Trophoblast cell (in vitro differentiated cells and primary cell): ENCODE measurements around the gene CEBPA.
A peak's percentile ranks its signal among the peaks of the same experiment; 100 is the strongest.

Experiments
- DNase-seq, 2 donors: peaks; one replicate each; pipeline ENCODE4 v3.0.0-alpha.2; 2016
- H2AFZ ChIP-seq: 2 replicates; pipeline ENCODE4 v1.6.1; 2013; ENCODE audit warnings: low read length, moderate library complexity, mild to moderate bottlenecking; ENCODE audit not compliant: insufficient read depth, poor library complexity
- H2AK5ac ChIP-seq: 2 replicates; pipeline ENCODE4 v1.6.1; 2013; ENCODE audit warnings: mild to moderate bottlenecking, low read length
- H2BK120ac ChIP-seq: 2 replicates; pipeline ENCODE4 v1.6.1; 2013; ENCODE audit warnings: low read length, mild to moderate bottlenecking, moderate library complexity; ENCODE audit not compliant: insufficient read depth, poor library complexity
- H2BK12ac ChIP-seq: 2 replicates; pipeline ENCODE4 v1.6.1; 2013; ENCODE audit warnings: mild to moderate bottlenecking, low read length, moderate library complexity
- H2BK5ac ChIP-seq: 2 replicates; pipeline ENCODE4 v1.6.1; 2013; ENCODE audit warnings: low read length, low read depth, moderate library complexity, mild to moderate bottlenecking; ENCODE audit not compliant: poor library complexity
- H3K14ac ChIP-seq: 2 replicates; pipeline ENCODE4 v1.6.1; 2013; ENCODE audit warnings: mild to moderate bottlenecking, low read length
- H3K18ac ChIP-seq: 2 replicates; pipeline ENCODE4 v1.6.1; 2013; ENCODE audit warnings: mild to moderate bottlenecking, low read length
- H3K23ac ChIP-seq: 2 replicates; pipeline ENCODE4 v1.6.1; 2013; ENCODE audit warnings: low read length
- H3K27ac ChIP-seq: 2 replicates; pipeline ENCODE4 v1.5.1; 2013; ENCODE audit warnings: low read depth, mild to moderate bottlenecking, inconsistent platforms, low read length, moderate library complexity
- H3K27me3 ChIP-seq: 2 replicates; pipeline ENCODE4 v1.6.1; 2013; ENCODE audit warnings: inconsistent platforms, mild to moderate bottlenecking, low read length, moderate library complexity; ENCODE audit not compliant: insufficient read depth
- H3K36me3 ChIP-seq, 2 experiments: 1 replicate in 1 of 2; 2 replicates in 1 of 2; pipeline ENCODE4 v1.6.1; 2013; ENCODE audit warnings: low read length in 2 of 2, mild to moderate bottlenecking in 2 of 2, moderate library complexity in 1 of 2; ENCODE audit not compliant: insufficient read depth in 2 of 2, control insufficient read depth in 1 of 2
- H3K4ac ChIP-seq: 2 replicates; pipeline ENCODE4 v1.6.1; 2013; ENCODE audit warnings: low read depth, mild to moderate bottlenecking, low read length, moderate library complexity
- H3K4me1 ChIP-seq, 2 experiments: 1 replicate in 1 of 2; 2 replicates in 1 of 2; pipeline ENCODE4 v1.6.1; 2013; ENCODE audit warnings: low read length in 2 of 2, mild to moderate bottlenecking in 2 of 2, moderate library complexity in 1 of 2; ENCODE audit not compliant: insufficient read depth in 2 of 2, control insufficient read depth in 1 of 2
- H3K4me2 ChIP-seq: 2 replicates; pipeline ENCODE4 v1.6.1; 2013; ENCODE audit warnings: inconsistent platforms, mild to moderate bottlenecking, low read length, moderate library complexity
- H3K4me3 ChIP-seq: 2 replicates; pipeline ENCODE4 v1.5.1; 2013; ENCODE audit warnings: mild to moderate bottlenecking, low read depth, low read length, inconsistent platforms
- H3K79me1 ChIP-seq: one replicate; pipeline ENCODE4 v1.6.1; 2013; ENCODE audit warnings: low read length
- H3K79me2 ChIP-seq: 2 replicates; pipeline ENCODE4 v1.6.1; 2013; ENCODE audit warnings: low read length, mild to moderate bottlenecking; ENCODE audit not compliant: control insufficient read depth, insufficient read depth, poor library complexity
- H3K9ac ChIP-seq: 2 replicates; pipeline ENCODE4 v1.6.1; 2013; ENCODE audit warnings: mild to moderate bottlenecking, low read length
- H3K9me3 ChIP-seq: 2 replicates; pipeline ENCODE4 v1.6.1; 2013; ENCODE audit warnings: low read depth, mild to moderate bottlenecking, control low read depth, inconsistent platforms, low read length; ENCODE audit not compliant: insufficient read depth
- H4K12ac ChIP-seq: 2 replicates; pipeline ENCODE4 v1.6.1; 2013; ENCODE audit warnings: low read depth, mild to moderate bottlenecking, low read length, moderate library complexity
- H4K8ac ChIP-seq: 2 replicates; pipeline ENCODE4 v1.6.1; 2013; ENCODE audit warnings: low read depth, mild to moderate bottlenecking, low read length, moderate library complexity
- H4K91ac ChIP-seq: one replicate; pipeline ENCODE4 v1.6.1; 2013; ENCODE audit warnings: low read depth, mild to moderate bottlenecking, low read length, moderate library complexity
- WGBS: extraction: QIAGEN DNeasy Blood & Tissue Kit; methylation state at CpG from one replicate; pipeline ENCODE4 v1.1.7; 2013; ENCODE audit warnings: missing lambda C conversion rate; ENCODE audit not compliant: insufficient read length, insufficient coverage; ENCODE audit errors: extremely low coverage; 5-methylcytosine and 5-hydroxymethylcytosine counted together

The CEBPA gene

GRCh38 chr19:33288666-33289065, 13.7 kb downstream of the CEBPA start:
- no peak overlapping the region for H2AFZ ChIP-seq
- no peak overlapping the region for H2BK12ac ChIP-seq
- H3K4me1 ChIP-seq, result peaks cover 45 to 54% of the 10 kb centered on the region in 2 experiments
- H3K4me2 ChIP-seq, result no peak overlapping the region
- H3K79me2 ChIP-seq, result peaks cover 1% of the 10 kb centered on the region
- no peak overlapping the region for H3K4me3 ChIP-seq
- H3K27ac ChIP-seq, result no peak overlapping the region
- H2BK120ac ChIP-seq, result no peak overlapping the region
- no peak overlapping the region for H4K8ac ChIP-seq
- no peak overlapping the region for H4K12ac ChIP-seq
- DNase-seq, result no peak
- H3K79me1 ChIP-seq, result peaks cover 29% of the 10 kb centered on the region
- no peak overlapping the region for H3K23ac ChIP-seq
- H3K36me3 ChIP-seq, result no peaks in the 10 kb centered on the region
- no peak overlapping the region for H4K91ac ChIP-seq
- H3K14ac ChIP-seq, result no peak overlapping the region
- no peak overlapping the region for H3K4ac ChIP-seq
- H2AK5ac ChIP-seq, result no peak overlapping the region
- no peak overlapping the region for H2BK5ac ChIP-seq
- H3K9ac ChIP-seq, result no peak overlapping the region
- no peaks in the 10 kb centered on the region for H3K9me3 ChIP-seq
- H3K27me3 ChIP-seq, result no peaks in the 10 kb centered on the region
- no peak overlapping the region for H3K18ac ChIP-seq
- no CpG with 5 or more reads among the region's 1 CpG for WGBS

- Histone ChIP-seq H3K4me3 (no peak overlapping the region), H3K36me3 (no peaks in the 10 kb centered on the region), H3K23ac (no peak overlapping the region), H4K91ac (no peak overlapping the region), H3K9me3 (no peaks in the 10 kb centered on the region), H3K14ac (no peak overlapping the region), H3K27ac (no peak overlapping the region), H3K9ac (no peak overlapping the region), H2AFZ (no peak overlapping the region), H3K79me2 (peaks cover 1% of the 10 kb centered on the region), H4K8ac (no peak overlapping the region), H3K4ac (no peak overlapping the region), H2BK12ac (no peak overlapping the region), H2BK5ac (no peak overlapping the region), H3K4me2 (no peak overlapping the region), H3K27me3 (no peaks in the 10 kb centered on the region), H2BK120ac (no peak overlapping the region), H3K18ac (no peak overlapping the region), H2AK5ac (no peak overlapping the region), H4K12ac (no peak overlapping the region), H3K4me1 (peaks cover 40 to 48% of the 10 kb centered on the region in 2 experiments), H3K79me1 (peaks cover 23% of the 10 kb centered on the region)
- no peak for DNase-seq
Measured at GRCh38 chr19:33287927-33288326, 14.4 kb downstream of the CEBPA start.

GRCh38 chr19:33287438-33287837, 14.9 kb downstream of the CEBPA start:
- H2BK5ac ChIP-seq, result no peak overlapping the region
- no peaks in the 10 kb centered on the region for H3K27me3 ChIP-seq
- H3K4me2 ChIP-seq, result no peak overlapping the region
- H3K9me3 ChIP-seq, result no peaks in the 10 kb centered on the region
- no peak overlapping the region for H4K12ac ChIP-seq
- no peaks in the 10 kb centered on the region for H3K36me3 ChIP-seq
- H3K23ac ChIP-seq, result no peak overlapping the region
- H4K91ac ChIP-seq, result no peak overlapping the region
- no peak overlapping the region for H2BK120ac ChIP-seq
- H2BK12ac ChIP-seq, result no peak overlapping the region
- peaks cover 35 to 43% of the 10 kb centered on the region in 2 experiments for H3K4me1 ChIP-seq
- DNase-seq, result no peak
- H3K18ac ChIP-seq, result no peak overlapping the region
- H3K9ac ChIP-seq, result no peak overlapping the region
- no peaks in the 10 kb centered on the region for H3K79me2 ChIP-seq
- no peak overlapping the region for H4K8ac ChIP-seq
- no CpG with 5 or more reads among the region's 4 CpGs for WGBS
- H3K79me1 ChIP-seq, result peaks cover 20% of the 10 kb centered on the region
- no peak overlapping the region for H2AK5ac ChIP-seq
- no peak overlapping the region for H3K14ac ChIP-seq
- H3K4me3 ChIP-seq, result no peak overlapping the region
- H2AFZ ChIP-seq, result no peak overlapping the region
- no peak overlapping the region for H3K27ac ChIP-seq
- H3K4ac ChIP-seq, result no peak overlapping the region

GRCh38 chr19:33286899-33287298, 15.4 kb downstream of the CEBPA start:
- H4K91ac ChIP-seq, result peak overlapping the region; percentile 4
- no peaks in the 10 kb centered on the region for H3K27me3 ChIP-seq
- peaks cover 18% of the 10 kb centered on the region for H3K79me1 ChIP-seq
- H3K27ac ChIP-seq, result no peak overlapping the region
- no peak for DNase-seq
- H3K14ac ChIP-seq, result no peak overlapping the region
- H4K8ac ChIP-seq, result no peak overlapping the region
- H2BK12ac ChIP-seq, result no peak overlapping the region
- H3K18ac ChIP-seq, result no peak overlapping the region
- H3K36me3 ChIP-seq, result no peaks in the 10 kb centered on the region
- no peak overlapping the region for H2BK120ac ChIP-seq
- H3K4ac ChIP-seq, result no peak overlapping the region
- no peak overlapping the region for H3K4me3 ChIP-seq
- no peak overlapping the region for H3K4me2 ChIP-seq
- H3K23ac ChIP-seq, result no peak overlapping the region
- H3K9me3 ChIP-seq, result no peaks in the 10 kb centered on the region
- H3K4me1 ChIP-seq, result peaks cover 35 to 39% of the 10 kb centered on the region in 2 experiments
- H2BK5ac ChIP-seq, result no peak overlapping the region
- H3K79me2 ChIP-seq, result no peaks in the 10 kb centered on the region
- H2AFZ ChIP-seq, result no peak overlapping the region
- H2AK5ac ChIP-seq, result peak overlapping the region; percentile 49
- no peak overlapping the region for H4K12ac ChIP-seq
- no peak overlapping the region for H3K9ac ChIP-seq
- no CpG with 5 or more reads among the region's 13 CpGs for WGBS
